ENCODE data around the gene MKLN1.

DNA sequence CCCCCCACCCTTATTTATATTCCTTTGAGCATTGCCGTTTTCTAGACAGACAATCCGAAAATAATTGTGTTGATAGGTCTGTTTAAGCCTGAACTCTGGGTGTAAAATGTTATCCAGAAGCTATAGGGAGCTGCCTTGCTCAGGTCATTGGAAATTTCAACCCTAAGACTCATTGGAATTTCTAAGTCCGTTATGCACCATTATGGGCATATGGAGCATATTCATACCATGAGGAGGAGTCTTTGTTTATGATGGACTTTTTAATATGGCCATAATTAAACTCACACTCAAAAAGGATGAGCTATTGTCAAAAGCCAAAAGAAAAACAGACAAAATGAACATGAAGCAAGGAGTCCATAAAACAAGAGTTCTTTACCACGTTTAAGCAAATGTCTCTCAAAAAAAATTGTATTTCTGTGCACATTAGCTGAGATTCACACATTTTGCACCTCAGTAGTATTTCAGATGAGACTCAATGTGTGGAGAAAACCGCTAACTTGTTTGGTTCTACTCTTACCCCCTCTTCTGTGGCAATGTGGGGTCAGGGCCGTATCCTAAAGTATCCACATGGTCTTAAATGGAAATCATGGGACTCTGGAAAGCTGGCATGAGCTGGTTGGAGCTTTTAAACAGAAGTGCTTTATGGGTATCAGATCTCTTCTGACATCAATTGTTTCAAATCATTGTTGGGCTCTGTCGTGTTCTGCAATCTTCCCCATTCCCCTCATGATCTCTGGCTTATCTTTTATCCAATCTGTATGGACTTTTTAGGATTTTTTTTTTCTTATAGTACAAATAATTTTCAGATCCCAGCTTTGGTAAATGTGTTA lies 168.2 kb downstream of the MKLN1 start:
- TF ChIP-seq, protein P1, sequence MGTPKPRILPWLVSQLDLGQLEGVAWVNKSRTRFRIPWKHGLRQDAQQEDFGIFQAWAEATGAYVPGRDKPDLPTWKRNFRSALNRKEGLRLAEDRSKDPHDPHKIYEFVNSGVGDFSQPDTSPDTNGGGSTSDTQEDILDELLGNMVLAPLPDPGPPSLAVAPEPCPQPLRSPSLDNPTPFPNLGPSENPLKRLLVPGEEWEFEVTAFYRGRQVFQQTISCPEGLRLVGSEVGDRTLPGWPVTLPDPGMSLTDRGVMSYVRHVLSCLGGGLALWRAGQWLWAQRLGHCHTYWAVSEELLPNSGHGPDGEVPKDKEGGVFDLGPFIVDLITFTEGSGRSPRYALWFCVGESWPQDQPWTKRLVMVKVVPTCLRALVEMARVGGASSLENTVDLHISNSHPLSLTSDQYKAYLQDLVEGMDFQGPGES (IDR thresholded peaks at IDR 0.05) = no peak
- TF ChIP-seq NR2F1 (conservative IDR thresholded peaks at IDR 0.05) (no peak), ZNF274 (IDR thresholded peaks at IDR 0.05; ENCODE audit: insufficient read depth, insufficient read length) (no peak), CHD1 (IDR thresholded peaks at IDR 0.05; ENCODE audit: low read depth, low read length) (no peak), TCF12 (IDR thresholded peaks at IDR 0.05; ENCODE audit: low read depth, low read length) (no peak), CREM (IDR thresholded peaks at IDR 0.05; ENCODE audit: low read depth) (no peak), BHLHE40 (IDR thresholded peaks at IDR 0.05; ENCODE audit: borderline replicate concordance in 1 of 2, low read depth in 2 of 2, low read length in 1 of 2) (no peak), EP300 (IDR thresholded peaks at IDR 0.05; ENCODE audit: borderline replicate concordance in 1 of 2, control insufficient read depth in 1 of 2, low read depth in 2 of 2, low read length in 2 of 2) (no peak), ZNF207 (IDR thresholded peaks at IDR 0.05; ENCODE audit: borderline replicate concordance) (no peak), MYC (IDR thresholded peaks at IDR 0.05; ENCODE audit: insufficient read depth, insufficient read length, insufficient replicate concordance, low read length, severe bottlenecking) (no peak)
- TF ChIP-seq, protein P2, sequence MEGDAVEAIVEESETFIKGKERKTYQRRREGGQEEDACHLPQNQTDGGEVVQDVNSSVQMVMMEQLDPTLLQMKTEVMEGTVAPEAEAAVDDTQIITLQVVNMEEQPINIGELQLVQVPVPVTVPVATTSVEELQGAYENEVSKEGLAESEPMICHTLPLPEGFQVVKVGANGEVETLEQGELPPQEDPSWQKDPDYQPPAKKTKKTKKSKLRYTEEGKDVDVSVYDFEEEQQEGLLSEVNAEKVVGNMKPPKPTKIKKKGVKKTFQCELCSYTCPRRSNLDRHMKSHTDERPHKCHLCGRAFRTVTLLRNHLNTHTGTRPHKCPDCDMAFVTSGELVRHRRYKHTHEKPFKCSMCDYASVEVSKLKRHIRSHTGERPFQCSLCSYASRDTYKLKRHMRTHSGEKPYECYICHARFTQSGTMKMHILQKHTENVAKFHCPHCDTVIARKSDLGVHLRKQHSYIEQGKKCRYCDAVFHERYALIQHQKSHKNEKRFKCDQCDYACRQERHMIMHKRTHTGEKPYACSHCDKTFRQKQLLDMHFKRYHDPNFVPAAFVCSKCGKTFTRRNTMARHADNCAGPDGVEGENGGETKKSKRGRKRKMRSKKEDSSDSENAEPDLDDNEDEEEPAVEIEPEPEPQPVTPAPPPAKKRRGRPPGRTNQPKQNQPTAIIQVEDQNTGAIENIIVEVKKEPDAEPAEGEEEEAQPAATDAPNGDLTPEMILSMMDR (IDR thresholded peaks at IDR 0.05 in 2 of 3, conservative IDR thresholded peaks at IDR 0.05 in 1 of 3; ENCODE audit: control insufficient read depth in 2 of 3, extremely low read depth in 1 of 3, insufficient read depth in 1 of 3, low read depth in 3 of 3, low read length in 3 of 3) = no peak

Measured in GM12878 (cell line).